B cell (primary cell): Measurements from ENCODE around the gene OXCT1.

Experiments
- EZH2 ChIP-seq: IDR thresholded peaks from 2 replicates; pipeline ENCODE4 v1.6.1; 2012; ENCODE audit warnings: borderline replicate concordance, low read depth, mild to moderate bottlenecking, moderate library complexity, low read length; ENCODE audit not compliant: insufficient read depth, poor library complexity, severe bottlenecking
- TF ChIP-seq, protein P1 (sequence below): fragments of 200-600 bp; IDR thresholded peaks from one replicate; pipeline ENCODE4 v1.8.0; 2022; ENCODE audit warnings: antibody characterized with exemption, mild to moderate bottlenecking

DNA sequence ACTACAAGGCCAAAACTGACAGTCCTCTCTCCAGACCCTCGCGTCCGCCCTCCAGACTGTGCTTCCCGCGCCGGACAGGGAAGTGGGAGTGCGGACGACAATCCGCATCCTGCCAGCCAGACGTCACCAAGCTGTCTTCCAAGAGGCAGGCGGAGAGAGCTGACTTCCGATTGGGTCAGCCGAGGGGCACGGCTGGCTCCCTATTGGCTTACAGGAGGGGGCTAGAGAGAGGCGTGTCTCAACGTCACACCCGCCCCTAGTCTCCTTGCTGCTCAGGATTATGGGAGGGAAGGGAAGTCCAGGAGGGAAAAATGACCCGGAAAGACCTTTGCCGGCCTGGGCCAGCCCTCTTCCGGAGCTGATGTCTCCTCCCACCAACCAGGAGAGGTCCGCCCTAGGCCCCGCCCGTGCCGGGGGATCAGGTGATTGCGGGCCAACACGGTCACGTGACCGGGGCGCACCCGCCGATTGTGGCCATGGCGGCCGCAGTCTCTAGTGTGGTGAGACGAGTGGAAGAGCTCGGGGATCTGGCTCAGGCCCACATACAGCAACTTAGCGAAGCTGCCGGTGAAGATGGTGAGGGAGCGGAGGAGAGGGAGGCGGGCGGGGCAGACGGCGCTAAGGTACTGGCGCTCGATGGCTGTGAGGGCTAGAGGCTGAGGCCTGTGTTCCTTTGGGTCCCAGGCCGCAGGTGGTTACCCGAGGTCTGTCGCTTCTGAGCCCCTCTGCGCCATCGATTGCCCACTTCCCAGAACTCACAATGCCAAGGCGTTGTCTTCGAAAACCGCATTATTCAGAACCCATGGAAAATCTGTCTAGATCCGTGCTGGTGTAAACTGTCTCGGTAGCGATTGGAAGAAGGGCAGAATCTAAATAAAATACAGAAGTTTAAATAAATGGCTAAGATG is 33.9 kb upstream of the OXCT1 start, which contains the start of gene RIMOC1:
- TF ChIP-seq, protein P1, sequence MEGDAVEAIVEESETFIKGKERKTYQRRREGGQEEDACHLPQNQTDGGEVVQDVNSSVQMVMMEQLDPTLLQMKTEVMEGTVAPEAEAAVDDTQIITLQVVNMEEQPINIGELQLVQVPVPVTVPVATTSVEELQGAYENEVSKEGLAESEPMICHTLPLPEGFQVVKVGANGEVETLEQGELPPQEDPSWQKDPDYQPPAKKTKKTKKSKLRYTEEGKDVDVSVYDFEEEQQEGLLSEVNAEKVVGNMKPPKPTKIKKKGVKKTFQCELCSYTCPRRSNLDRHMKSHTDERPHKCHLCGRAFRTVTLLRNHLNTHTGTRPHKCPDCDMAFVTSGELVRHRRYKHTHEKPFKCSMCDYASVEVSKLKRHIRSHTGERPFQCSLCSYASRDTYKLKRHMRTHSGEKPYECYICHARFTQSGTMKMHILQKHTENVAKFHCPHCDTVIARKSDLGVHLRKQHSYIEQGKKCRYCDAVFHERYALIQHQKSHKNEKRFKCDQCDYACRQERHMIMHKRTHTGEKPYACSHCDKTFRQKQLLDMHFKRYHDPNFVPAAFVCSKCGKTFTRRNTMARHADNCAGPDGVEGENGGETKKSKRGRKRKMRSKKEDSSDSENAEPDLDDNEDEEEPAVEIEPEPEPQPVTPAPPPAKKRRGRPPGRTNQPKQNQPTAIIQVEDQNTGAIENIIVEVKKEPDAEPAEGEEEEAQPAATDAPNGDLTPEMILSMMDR: no peak
- no peak for TF ChIP-seq EZH2
